Erythroblast (primary cell): ENCODE measurements around the gene AGTPBP1.

ENCODE experiments used
- GATA1 ChIP-seq: IDR thresholded peaks from 2 replicates; pipeline ENCODE4 v1.6.1; 2011; ENCODE audit warnings: low read depth, mild to moderate bottlenecking, control low read depth, low read length, moderate library complexity
- POLR2A ChIP-seq: IDR thresholded peaks from 2 replicates; pipeline ENCODE4 v1.6.1; 2011; ENCODE audit warnings: mild to moderate bottlenecking, low read length

- TF ChIP-seq POLR2A (no peak), GATA1 (no peak)
Measured at GRCh38 chr9:85569988-85570387, 171.8 kb downstream of the AGTPBP1 start.
